Heart left ventricle (tissue), 13 donors: ENCODE measurements around the gene HOXA2.

Experiments
- POLR2A ChIP-seq, 2 donors: fragments of 450-650 bp; IDR thresholded peaks; one replicate each; pipeline ENCODE4 v1.6.1; 2017; ENCODE audit warnings: antibody characterized with exemption in 2 of 2, mild to moderate bottlenecking in 2 of 2, moderate library complexity in 2 of 2
- TF ChIP-seq, protein P1 (sequence below), 12 donors: fragments of 200-600 bp; sonication (generic) in 4 of 12; IDR thresholded peaks; one replicate each; pipeline versions ENCODE4 v1.5.0 to v1.8.0; 2018 to 2022; ENCODE audit warnings: antibody characterized with exemption in 12 of 12, mild to moderate bottlenecking in 5 of 12
- donor health status: ischemic (EF 13 %, LVEDD 7.1; RV severe dilation, severe dysfunction).
- donor health status: DM: no; HTN: yes; CAD: no.
- donor health status: DM: no; HTN: no; CAD: no.
- donor health status: ischemic (EF 25% LVEDD 6.9; RV normal size, moderate dysfunction).
- donor health status: ischemic (EF 25% LVEDD 5.7; RV mildly dilated, moderate dysfunction).
- donor health status: ischemic (EF 35%, LVEDD 5.7; RV mildly dilated, moderate dysfunction).
- donor health status: nonischemic (EF 11% LVEDD 7.7; RV severe dilation, severe dysfunction).
- donor health status: DM: yes; HTN: yes; CAD: no.
- donor health status: PGD.
- donor health status: ischemic (EF 29% LVEDD 5.4; RV normal size, mild dysfunction).
- donor health status: nonischemic (EF 23%, LVEDD 6.1; RV moderate dilation, normal function).

DNA sequence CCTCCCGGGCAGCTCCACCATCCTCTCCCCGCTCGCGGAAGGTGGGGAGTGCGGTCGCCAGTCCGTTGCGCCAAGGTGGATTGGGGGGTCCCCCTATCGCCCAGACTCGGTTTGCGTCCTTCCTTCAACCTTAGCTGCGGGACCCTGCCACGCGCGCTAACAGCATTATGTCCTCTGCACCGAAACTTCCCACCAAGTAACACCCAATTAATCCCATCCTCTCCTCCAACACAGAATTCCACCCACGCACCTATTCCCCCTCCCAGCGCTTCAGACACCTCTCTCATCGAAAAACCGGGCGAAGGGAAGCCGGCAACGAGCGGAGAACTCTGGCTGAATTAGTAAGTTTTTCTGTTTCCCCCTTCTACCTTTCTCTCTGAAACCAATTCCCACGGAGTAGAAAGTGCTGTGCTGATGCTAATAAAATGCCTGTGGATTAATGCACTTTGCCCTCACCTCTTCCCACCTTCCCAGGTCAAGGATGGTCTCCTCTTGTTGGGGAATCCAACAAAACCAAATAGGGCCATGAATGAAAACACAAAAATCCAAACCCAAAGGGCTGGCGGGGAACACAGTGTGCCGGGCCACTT is 49.0 kb upstream of the HOXA2 start:
- no peak for TF ChIP-seq POLR2A (IDR thresholded peaks at IDR 0.05)
- TF ChIP-seq, protein P1, sequence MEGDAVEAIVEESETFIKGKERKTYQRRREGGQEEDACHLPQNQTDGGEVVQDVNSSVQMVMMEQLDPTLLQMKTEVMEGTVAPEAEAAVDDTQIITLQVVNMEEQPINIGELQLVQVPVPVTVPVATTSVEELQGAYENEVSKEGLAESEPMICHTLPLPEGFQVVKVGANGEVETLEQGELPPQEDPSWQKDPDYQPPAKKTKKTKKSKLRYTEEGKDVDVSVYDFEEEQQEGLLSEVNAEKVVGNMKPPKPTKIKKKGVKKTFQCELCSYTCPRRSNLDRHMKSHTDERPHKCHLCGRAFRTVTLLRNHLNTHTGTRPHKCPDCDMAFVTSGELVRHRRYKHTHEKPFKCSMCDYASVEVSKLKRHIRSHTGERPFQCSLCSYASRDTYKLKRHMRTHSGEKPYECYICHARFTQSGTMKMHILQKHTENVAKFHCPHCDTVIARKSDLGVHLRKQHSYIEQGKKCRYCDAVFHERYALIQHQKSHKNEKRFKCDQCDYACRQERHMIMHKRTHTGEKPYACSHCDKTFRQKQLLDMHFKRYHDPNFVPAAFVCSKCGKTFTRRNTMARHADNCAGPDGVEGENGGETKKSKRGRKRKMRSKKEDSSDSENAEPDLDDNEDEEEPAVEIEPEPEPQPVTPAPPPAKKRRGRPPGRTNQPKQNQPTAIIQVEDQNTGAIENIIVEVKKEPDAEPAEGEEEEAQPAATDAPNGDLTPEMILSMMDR (IDR thresholded peaks at IDR 0.05) = no peak
